Measurements from ENCODE around the gene NANP. TPM values are rescaled to one million over a fixed set of nuclear protein-coding genes. Genes with fewer than 3 reads are reported as not detected.

NANP gene
- total and polyA plus RNA-seq, 2 of the 4 experiments (the other 2 are of a cell fraction): 4.9 to 7.2 TPM

- ATAC-seq (ENCODE audit: low read depth): no peak
- Histone ChIP-seq H3K9ac (ENCODE audit: low read depth, low read length) (no peak overlapping the region), H2BK120ac (ENCODE audit: low read depth, low read length) (no peak overlapping the region), H3K18ac (ENCODE audit: low read depth, low read length) (no peak overlapping the region), H4K5ac (ENCODE audit: low read depth, low read length) (no peak overlapping the region), H2AFZ (replicated peaks; ENCODE audit: low read length, poor library complexity) (no peak overlapping the region), H3K79me1 (ENCODE audit: low read depth in 1 of 2, low read length in 2 of 2) (peaks cover 10% of the 10 kb centered on the region in 2 experiments; a peak in 2 of 4 replicates), H3K14ac (replicated peaks; ENCODE audit: low read depth, low read length) (no peak overlapping the region), H4K8ac (ENCODE audit: low read depth in 2 of 2, low read length in 2 of 2) (no peak overlapping the region), H3K9me1 (ENCODE audit: insufficient read depth, low read length) (peaks cover 11% of the 10 kb centered on the region), H2AK5ac (ENCODE audit: low read depth, low read length) (no peak overlapping the region), H3K4me3 (ENCODE audit: insufficient read depth, low read depth, low read length) (no peak overlapping the region), H2BK5ac (ENCODE audit: low read depth, low read length, poor library complexity, severe bottlenecking) (no peak overlapping the region), H3K4me1 (ENCODE audit: control insufficient read depth, insufficient read depth, low read length) (peaks cover 6% of the 10 kb centered on the region), H4K91ac (ENCODE audit: insufficient read depth, low read depth, low read length) (no peak overlapping the region), H3K36me3 (ENCODE audit: control insufficient read depth, insufficient read depth, low read length) (peaks cover 36% of the 10 kb centered on the region), H3K9me3 (ENCODE audit: control insufficient read depth, insufficient read depth, low read length) (no peaks in the 10 kb centered on the region), H3K23ac (ENCODE audit: low read depth, low read length) (no peak overlapping the region), H3K4ac (ENCODE audit: low read depth, low read length) (no peak overlapping the region), H4K20me1 (ENCODE audit: insufficient read depth, low read length) (peaks cover 5% of the 10 kb centered on the region; the same call in 1 of the 2 replicates), H2BK20ac (ENCODE audit: low read depth, low read length) (no peak overlapping the region), H2BK15ac (ENCODE audit: low read depth, low read length) (no peak overlapping the region), H2AK9ac (replicated peaks; ENCODE audit: low read depth, low read length, poor library complexity) (no peak overlapping the region), H3K56ac (ENCODE audit: extremely low read depth, insufficient read depth, low read length) (no peak overlapping the region), H3K4me2 (ENCODE audit: low read depth, low read length) (no peak overlapping the region), H3K27ac (ENCODE audit: insufficient read depth, low read length) (no peak overlapping the region), H3K27me3 (ENCODE audit: control insufficient read depth, insufficient read depth, low read length) (no peaks in the 10 kb centered on the region)
- TF ChIP-seq MAZ (IDR thresholded peaks at IDR 0.05; ENCODE audit: borderline replicate concordance, low read depth, low read length) (no peak), MAFK (IDR thresholded peaks at IDR 0.05; ENCODE audit: low read depth, low read length) (no peak), SMC3 (IDR thresholded peaks at IDR 0.05; ENCODE audit: low read depth, low read length) (no peak), POLR2A (IDR thresholded peaks at IDR 0.05; ENCODE audit: low read depth, low read length) (no peak)
- dilution Hi-C loops (cut with HindIII; ENCODE audit: low sequenced_read_pairs, unreplicated experiment) (no loop called here), in situ Hi-C loops (cut with MboI; ENCODE audit: low sequenced_read_pairs) (loop anchor here (25.0 kb wide), 1 partner anchor 160 kb away; no protein-coding TSS in a partner anchor), intact Hi-C loops (cut with micrococcal nuclease) (no loop called here)
- whole genome bisulfite sequencing, 2 experiments (ENCODE audit: extremely low coverage in 2 of 2, insufficient read length in 1 of 2): no CpG with 5 or more reads among the region's 4 CpGs
- no peak for DNase-seq
- ChIA-PET POLR2A (ENCODE audit: unreplicated experiment) (no interaction called here), CTCF (no interaction called here)
- no TSS peak for BruUV-seq (replicated peaks)
Observed at GRCh38 chr20:25672659-25673235, 48.9 kb upstream of the NANP start.
